Liver (tissue), 9 donors: ENCODE measurements around the gene CDCA8. TPM values are rescaled to one million over a fixed set of nuclear protein-coding genes. Genes with fewer than 3 reads are reported as not detected.

Source experiments
- DNase-seq: peaks from one replicate; pipeline ENCODE4 v3.0.0-alpha.2; 2017; ENCODE audit warnings: low spot score
- H3K27ac ChIP-seq, 2 donors: one replicate each; pipeline ENCODE4 v1.7.0; 2013; ENCODE audit warnings: inconsistent platforms in 2 of 2, low read length in 2 of 2, control low read depth in 1 of 2, low read depth in 1 of 2, mild to moderate bottlenecking in 1 of 2
- H3K27me3 ChIP-seq, 4 donors: one replicate each; pipeline versions ENCODE4 v1.6.1 to v1.7.0; 2013; ENCODE audit warnings: low read length in 3 of 4, inconsistent platforms in 1 of 4, mild to moderate bottlenecking in 1 of 4, moderate library complexity in 1 of 4; ENCODE audit not compliant: control insufficient read depth in 4 of 4, insufficient read depth in 4 of 4
- H3K36me3 ChIP-seq, 4 donors: one replicate each; pipeline versions ENCODE4 v1.6.1 to v1.7.0; 2013; ENCODE audit warnings: low read length in 3 of 4, mild to moderate bottlenecking in 3 of 4, low read depth in 1 of 4, moderate library complexity in 1 of 4; ENCODE audit not compliant: control insufficient read depth in 4 of 4, insufficient read depth in 3 of 4
- H3K4me1 ChIP-seq, 4 donors: one replicate each; pipeline versions ENCODE4 v1.6.1 to v1.7.0; 2013; ENCODE audit warnings: low read length in 3 of 4, mild to moderate bottlenecking in 3 of 4, moderate library complexity in 1 of 4; ENCODE audit not compliant: control insufficient read depth in 4 of 4, insufficient read depth in 4 of 4
- H3K4me3 ChIP-seq, 3 donors: one replicate each; pipeline versions ENCODE4 v1.6.1 to v1.7.0; 2013; ENCODE audit warnings: low read length in 3 of 3, control low read depth in 1 of 3, low read depth in 1 of 3, mild to moderate bottlenecking in 1 of 3
- H3K9ac ChIP-seq, 2 donors: one replicate each; pipeline ENCODE4 v1.7.0; 2013; ENCODE audit warnings: low read length in 2 of 2, mild to moderate bottlenecking in 2 of 2, moderate library complexity in 2 of 2, control low read depth in 1 of 2, low read depth in 1 of 2
- H3K9me3 ChIP-seq, 4 donors: one replicate each; pipeline versions ENCODE4 v1.6.1 to v1.7.0; 2013; ENCODE audit warnings: low read length in 3 of 4; ENCODE audit not compliant: control insufficient read depth in 4 of 4
- ATF3 ChIP-seq: IDR thresholded peaks from 2 replicates; pipeline ENCODE4 v1.6.1; 2016; ENCODE audit warnings: antibody characterized with exemption
- CTCF ChIP-seq: fragments of 150-350 bp; IDR thresholded peaks from 2 replicates; pipeline ENCODE4 v1.5.1; 2017; ENCODE audit warnings: improper control_type of control experiment, low read depth, low read length; ENCODE audit not compliant: missing input control
- EGR1 ChIP-seq, 2 donors: IDR thresholded peaks; 2 replicates each; pipeline ENCODE4 v1.6.1; 2016 to 2018; ENCODE audit warnings: antibody characterized with exemption in 2 of 2, low read depth in 2 of 2
- GABPA ChIP-seq, 2 donors: IDR thresholded peaks in 1 of 2; conservative IDR thresholded peaks in 1 of 2; 2 replicates each; pipeline ENCODE4 v1.6.1; 2016; ENCODE audit warnings: antibody characterized with exemption in 2 of 2, mild to moderate bottlenecking in 1 of 2, moderate library complexity in 1 of 2
- HNF4A ChIP-seq, 2 donors: conservative IDR thresholded peaks; 2 replicates each; pipeline ENCODE4 v1.6.1; 2016; ENCODE audit warnings: antibody characterized with exemption in 2 of 2, mild to moderate bottlenecking in 2 of 2
- HNF4G ChIP-seq: IDR thresholded peaks from 2 replicates; pipeline ENCODE4 v1.6.1; 2016; ENCODE audit warnings: antibody characterized with exemption
- MAX ChIP-seq: IDR thresholded peaks from 2 replicates; pipeline ENCODE4 v1.6.1; 2016; ENCODE audit warnings: antibody characterized with exemption
- NR2F2 ChIP-seq: IDR thresholded peaks from 2 replicates; pipeline ENCODE4 v1.6.1; 2016; ENCODE audit warnings: antibody characterized with exemption
- RAD21 ChIP-seq, 2 donors: IDR thresholded peaks; 2 replicates each; pipeline ENCODE4 v1.6.1; 2016; ENCODE audit warnings: antibody characterized with exemption in 2 of 2, mild to moderate bottlenecking in 2 of 2
- REST ChIP-seq: IDR thresholded peaks from 2 replicates; pipeline ENCODE4 v1.6.1; 2016; ENCODE audit warnings: antibody characterized with exemption, mild to moderate bottlenecking
- RXRA ChIP-seq, 2 donors: IDR thresholded peaks; 2 replicates each; pipeline ENCODE4 v1.6.1; 2017 to 2018; ENCODE audit warnings: antibody characterized with exemption in 2 of 2, mild to moderate bottlenecking in 1 of 2
- TAF1 ChIP-seq: conservative IDR thresholded peaks from 2 replicates; pipeline ENCODE4 v1.6.1; 2016; ENCODE audit warnings: antibody characterized with exemption, mild to moderate bottlenecking
- ZBTB33 ChIP-seq: IDR thresholded peaks from 2 replicates; pipeline ENCODE4 v1.6.1; 2016; ENCODE audit warnings: antibody characterized with exemption
- WGBS: extraction: QIAGEN DNeasy Blood & Tissue Kit; methylation state at CpG from one replicate; pipeline ENCODE4 v1.1.7; 2013; 5-methylcytosine and 5-hydroxymethylcytosine counted together
- polyA plus RNA-seq, 2 donors: library from polyadenylated mRNA; stranded (reverse) in 1 of 2; unstranded in 1 of 2; fragments of 200-250 nt in 1 of 2; fragments of >200 nt in 1 of 2; fragmentation: Nextera tagmentation in 1 of 2; extraction: Ambion mirVana in 1 of 2; gene quantifications; one replicate each; pipeline versions ENCODE4 v1.2.1 to v1.2.3, GENCODE V29; 2013 to 2015
- total RNA-seq, 2 donors: library from RNA; depleted of rRNA; stranded (reverse); fragments of >200 nt; gene quantifications; one replicate each; pipeline ENCODE4 v1.2.3, GENCODE V29; 2014
- donor health status: healthy.
- donor health status: healthy.
- donor health status: healthy.
- donor health status: healthy.
- donor health status: healthy.

Gene CDCA8
- total and polyA plus RNA-seq, 4 donors, result 0.25 to 16.5 (median 1.4) TPM

DNA sequence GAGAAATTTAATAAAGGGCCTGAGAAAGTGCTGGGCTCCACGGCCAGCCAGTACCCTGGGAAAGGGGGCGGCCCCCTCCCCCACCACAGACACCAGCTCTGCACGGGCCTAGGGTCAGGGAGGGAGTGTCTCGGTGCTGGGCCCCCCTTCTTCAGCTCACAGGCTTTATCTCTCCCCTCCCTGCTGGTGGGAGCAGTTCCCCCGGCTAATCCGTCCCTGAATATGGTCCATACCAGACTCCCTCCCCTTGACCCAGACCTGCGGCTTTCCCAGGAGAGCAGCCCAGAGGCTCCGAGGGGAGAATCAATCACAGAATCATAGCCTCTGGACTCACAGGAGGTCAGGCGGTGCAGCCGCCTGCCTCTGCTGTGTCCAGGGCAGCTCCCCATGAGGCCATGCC lies 31.7 kb upstream of the CDCA8 start:
- no peak overlapping the region for H3K4me3 ChIP-seq
- TF ChIP-seq HNF4A (conservative IDR thresholded peaks at IDR 0.05) (no peak), TAF1 (no peak), REST (no peak), EGR1 (IDR thresholded peaks at IDR 0.05; ENCODE audit: low read depth in 2 of 2) (no peak), ATF3 (no peak), GABPA (IDR thresholded peaks at IDR 0.05 in 1 of 2, conservative IDR thresholded peaks at IDR 0.05 in 1 of 2) (no peak)

DNA sequence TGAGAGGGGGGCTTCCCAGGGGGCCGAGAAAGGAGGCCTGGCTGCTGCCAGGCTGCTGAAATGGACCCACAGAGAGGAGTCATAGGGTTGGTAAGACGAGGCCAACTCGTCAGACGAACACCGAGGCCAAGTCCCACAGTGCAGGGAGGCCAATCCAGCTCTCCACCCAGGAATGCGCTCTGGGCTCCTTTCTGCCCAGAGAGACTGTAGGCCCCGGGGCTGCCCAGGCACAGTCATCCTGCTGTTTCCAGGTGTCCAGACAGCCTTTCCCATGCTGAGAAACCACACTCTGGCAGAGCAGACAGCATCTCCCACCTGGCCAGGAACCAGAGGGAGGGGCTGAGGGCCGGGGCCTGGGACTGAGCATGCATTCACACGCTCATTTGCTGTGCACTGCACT lies 30.9 kb upstream of the CDCA8 start:
- Histone ChIP-seq H3K36me3 (no peaks in the 10 kb centered on the region), H3K4me3 (no peak overlapping the region), H3K4me1 (no peaks in the 10 kb centered on the region), H3K9ac (no peak overlapping the region), H3K27ac (no peak overlapping the region), H3K27me3 (no peaks in the 10 kb centered on the region), H3K9me3 (no peaks in the 10 kb centered on the region)
- TF ChIP-seq GABPA (IDR thresholded peaks at IDR 0.05 in 1 of 2, conservative IDR thresholded peaks at IDR 0.05 in 1 of 2) (no peak), RAD21 (IDR thresholded peaks at IDR 0.05) (no peak), ZBTB33 (no peak), HNF4A (conservative IDR thresholded peaks at IDR 0.05) (no peak), CTCF (no peak), NR2F2 (no peak), TAF1 (no peak), RXRA (IDR thresholded peaks at IDR 0.05) (no peak), REST (no peak), ATF3 (no peak), MAX (no peak), HNF4G (no peak), EGR1 (IDR thresholded peaks at IDR 0.05; ENCODE audit: low read depth in 2 of 2) (no peak)
- 74% methylated on average over 9 of the region's 9 CpGs for WGBS
- DNase-seq, result no peak

More for the DNA sequence above, 31.7 kb upstream of the CDCA8 start:
- H3K36me3 ChIP-seq, result no peaks in the 10 kb centered on the region
- no peaks in the 10 kb centered on the region for H3K9me3 ChIP-seq
- no peaks in the 10 kb centered on the region for H3K4me1 ChIP-seq
- no peak overlapping the region for H3K27ac ChIP-seq
- H3K9ac ChIP-seq, result no peak overlapping the region
- 52% methylated on average over 10 of the region's 10 CpGs for WGBS
- no peaks in the 10 kb centered on the region for H3K27me3 ChIP-seq
- DNase-seq, result no peak
